HepG2 (cell line): ENCODE data around the gene POU2F1. TPM values are rescaled to one million over a fixed set of nuclear protein-coding genes. Genes with fewer than 3 reads are reported as not detected.
A peak's percentile ranks its signal among the peaks of the same experiment; 100 is the strongest.

Experiments
- ATRX ChIP-seq: sonication (generic); formaldehyde crosslinking; IDR thresholded peaks from 2 replicates; pipeline ENCODE4 v1.4.0; 2020; ENCODE audit warnings: missing genetic modification reagents, borderline replicate concordance
- EZH2 ChIP-seq: conservative IDR thresholded peaks from 2 replicates; pipeline ENCODE4 v1.6.1; 2012; ENCODE audit warnings: mild to moderate bottlenecking, low read depth, low read length, moderate library complexity
- HDAC2 ChIP-seq: sonication (generic); formaldehyde crosslinking; IDR thresholded peaks from 2 replicates; pipeline ENCODE4 v1.4.0; 2020; ENCODE audit warnings: missing genetic modification reagents
- HNRNPUL1 ChIP-seq: fragments of 200-400 bp; formaldehyde crosslinking; IDR thresholded peaks from 2 replicates; pipeline ENCODE4 v1.6.1; 2017; ENCODE audit warnings: low read depth, mild to moderate bottlenecking, low read length, moderate library complexity
- HOXA3 ChIP-seq: sonication (generic); formaldehyde crosslinking; IDR thresholded peaks from 2 replicates; pipeline ENCODE4 v1.5.0; 2020; ENCODE audit warnings: missing genetic modification reagents
- NFE2L2 ChIP-seq: fragments of 150-350 bp; IDR thresholded peaks from 2 replicates; pipeline ENCODE4 v1.6.1; 2014; ENCODE audit warnings: low read length
- RBM39 ChIP-seq: fragments of 200-400 bp; formaldehyde crosslinking; IDR thresholded peaks from one replicate; pipeline ENCODE4 v1.6.1; 2018; ENCODE audit warnings: antibody characterized with exemption, mild to moderate bottlenecking, low read depth, low read length; ENCODE audit not compliant: poor library complexity, severe bottlenecking
- SIN3B ChIP-seq: fragments of 150-350 bp; IDR thresholded peaks from 2 replicates; pipeline ENCODE4 v1.6.1; 2014; ENCODE audit warnings: low read length
- STAT6 ChIP-seq: sonication (generic); formaldehyde crosslinking; IDR thresholded peaks from 2 replicates; pipeline ENCODE4 v1.4.0; 2020; ENCODE audit warnings: missing genetic modification reagents, mild to moderate bottlenecking, borderline replicate concordance
- YEATS4 ChIP-seq: sonication (generic); formaldehyde crosslinking; IDR thresholded peaks from 2 replicates; pipeline ENCODE4 v1.4.0; 2020; ENCODE audit warnings: missing genetic modification reagents, borderline replicate concordance
- ZBTB38 ChIP-seq: sonication (generic); formaldehyde crosslinking; IDR thresholded peaks from 2 replicates; pipeline ENCODE4 v1.5.1; 2020; ENCODE audit warnings: mild to moderate bottlenecking, missing genetic modification reagents
- ZBTB43 ChIP-seq: sonication (generic); formaldehyde crosslinking; conservative IDR thresholded peaks from 2 replicates; pipeline ENCODE4 v1.4.0; 2020; ENCODE audit warnings: missing genetic modification reagents
- ZNF17 ChIP-seq: sonication (generic); formaldehyde crosslinking; IDR thresholded peaks from 2 replicates; pipeline ENCODE4 v1.5.0; 2020; ENCODE audit warnings: mild to moderate bottlenecking, missing genetic modification reagents
- ZNF263 ChIP-seq: sonication (generic); formaldehyde crosslinking; IDR thresholded peaks from 2 replicates; pipeline ENCODE4 v1.4.0; 2020; ENCODE audit warnings: missing genetic modification reagents
- ZNF33A ChIP-seq: sonication (generic); formaldehyde crosslinking; IDR thresholded peaks from 2 replicates; pipeline ENCODE4 v1.5.1; 2020; ENCODE audit warnings: missing genetic modification reagents, mild to moderate bottlenecking, moderate library complexity, borderline replicate concordance
- ZNF362 ChIP-seq: sonication (generic); formaldehyde crosslinking; IDR thresholded peaks from 2 replicates; pipeline ENCODE4 v1.4.0; 2020; ENCODE audit warnings: missing genetic modification reagents, mild to moderate bottlenecking, borderline replicate concordance
- ZNF549 ChIP-seq: sonication (generic); formaldehyde crosslinking; IDR thresholded peaks from 2 replicates; pipeline ENCODE4 v1.5.0; 2020; ENCODE audit warnings: missing genetic modification reagents
- ZNF7 ChIP-seq: IDR thresholded peaks from 2 replicates; pipeline ENCODE4 v1.6.1; 2016; ENCODE audit warnings: missing biosample characterization, missing genetic modification reagents
- ZSCAN29 ChIP-seq: sonication (generic); formaldehyde crosslinking; conservative IDR thresholded peaks from 2 replicates; pipeline ENCODE4 v1.4.0; 2020; ENCODE audit warnings: mild to moderate bottlenecking, missing genetic modification reagents
- ZSCAN9 ChIP-seq: IDR thresholded peaks from 2 replicates; pipeline ENCODE4 v1.6.1; 2016; ENCODE audit warnings: borderline replicate concordance
- polyA plus RNA-seq, 8 experiments: library from polyadenylated mRNA; depleted of rRNA in 3 of 8; stranded (reverse) in 7 of 8; unstranded in 1 of 8; fragments of >200 nt; fragmentation: Illumina TruSeq in 4 of 8; extraction: Trizol in 4 of 8; gene quantifications; 2 replicates each; pipeline versions ENCODE4 v1.2.1 to v1.2.3, GENCODE V29; 2011 to 2016; ENCODE audit warnings: low read depth in 4 of 8, missing spikeins in 1 of 8, mixed read lengths in 1 of 8; ENCODE audit not compliant: insufficient read depth in 1 of 8
- total RNA-seq, 5 experiments: library from RNA; depleted of rRNA; stranded (reverse); fragments of >200 nt; fragmentation: Illumina TruSeq; extraction: Trizol; gene quantifications; 2 replicates each; pipeline ENCODE4 v1.2.3, GENCODE V29; 2016; ENCODE audit warnings: low read depth in 1 of 5
- TF ChIP-seq, protein P1 (sequence below): IDR thresholded peaks from 2 replicates; pipeline ENCODE4 v1.6.1; 2016; ENCODE audit warnings: missing compliant biosample characterization, missing genetic modification reagents, borderline replicate concordance

Gene POU2F1
- total and polyA plus RNA-seq, 2 of the 13 experiments (the other 11 are each of a cell fraction or from before 2014, with no cell fraction given) = 10.2 to 13.0 TPM

DNA sequence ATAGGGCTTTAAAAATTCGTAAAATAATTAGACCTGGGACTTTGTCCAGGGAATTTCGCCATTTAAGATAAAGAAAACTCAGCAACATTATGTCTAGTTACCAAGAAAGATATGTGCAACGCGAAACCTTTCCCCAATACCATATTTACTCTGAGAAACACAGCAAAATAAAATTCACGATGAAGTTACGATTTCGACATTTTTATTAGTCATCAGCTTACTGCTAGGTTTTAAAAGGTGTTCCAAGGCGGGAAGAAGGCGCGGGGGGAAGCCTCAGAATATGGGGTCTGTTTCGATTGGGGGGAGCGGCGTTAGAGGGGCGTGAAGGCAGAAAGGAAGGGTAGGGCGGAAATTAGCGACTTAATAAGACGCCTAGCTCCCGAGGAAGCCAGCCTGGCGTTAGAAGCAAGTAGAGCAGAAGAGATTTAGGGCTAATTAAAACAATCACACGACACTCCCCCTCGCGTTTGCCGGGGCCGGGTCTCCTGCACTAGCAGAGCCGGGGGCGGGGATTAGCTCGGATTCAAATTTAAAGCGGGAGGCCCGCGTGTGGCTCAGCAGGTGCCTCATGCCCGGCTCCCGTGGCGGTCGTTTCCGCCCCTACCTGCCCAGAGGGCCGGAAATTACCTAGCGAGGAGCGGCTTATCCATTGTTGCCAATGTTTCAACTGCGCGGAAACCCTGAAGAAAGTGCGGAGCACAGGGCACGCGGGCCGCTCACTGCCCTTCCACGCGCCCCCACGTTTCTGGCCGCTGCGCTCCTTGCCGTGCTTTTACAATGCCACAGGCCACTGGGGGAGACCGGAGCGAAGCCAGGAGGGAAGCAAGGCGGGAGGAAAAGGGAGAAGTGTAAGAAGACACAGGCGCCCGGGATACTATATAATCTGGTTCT lies 795 bp upstream of the POU2F1 start (continued):
- TF ChIP-seq, protein P1, sequence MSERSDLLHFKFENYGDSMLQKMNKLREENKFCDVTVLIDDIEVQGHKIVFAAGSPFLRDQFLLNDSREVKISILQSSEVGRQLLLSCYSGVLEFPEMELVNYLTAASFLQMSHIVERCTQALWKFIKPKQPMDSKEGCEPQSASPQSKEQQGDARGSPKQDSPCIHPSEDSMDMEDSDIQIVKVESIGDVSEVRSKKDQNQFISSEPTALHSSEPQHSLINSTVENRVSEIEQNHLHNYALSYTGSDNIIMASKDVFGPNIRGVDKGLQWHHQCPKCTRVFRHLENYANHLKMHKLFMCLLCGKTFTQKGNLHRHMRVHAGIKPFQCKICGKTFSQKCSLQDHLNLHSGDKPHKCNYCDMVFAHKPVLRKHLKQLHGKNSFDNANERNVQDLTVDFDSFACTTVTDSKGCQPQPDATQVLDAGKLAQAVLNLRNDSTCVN = peak; percentile 37; the same call in 1 of the 2 replicates
- TF ChIP-seq HDAC2 (CRISPR knock-in tag) (no peak), ZNF549 (no peak), ZBTB38 (CRISPR knock-in tag) (peak; percentile 46; the same call in 1 of the 2 replicates), ATRX (CRISPR knock-in tag) (no peak), ZSCAN29 (CRISPR knock-in tag) (no peak), EZH2 (no peak), SIN3B (peak; percentile 80), ZNF263 (CRISPR knock-in tag) (peak; percentile 44; the same call in 1 of the 2 replicates), HNRNPUL1 (no peak), NFE2L2 (no peak), ZNF33A (0 out of 2 replicates have a peak, but pooled peaks have one; percentile 12), ZNF7 (no peak), ZBTB43 (CRISPR knock-in tag) (peak; percentile 55; the same call in 1 of the 2 replicates), ZNF17 (no peak), HOXA3 (CRISPR knock-in tag) (peak; percentile 58), RBM39 (peak; percentile 93), ZSCAN9 (CRISPR knock-in tag) (no peak; the same call in 1 of the 2 replicates), YEATS4 (CRISPR knock-in tag) (peak; percentile 85; the same call in 1 of the 2 replicates), ZNF362 (CRISPR knock-in tag) (0 out of 2 replicates have a peak, but pooled peaks have one; percentile 34), STAT6 (CRISPR knock-in tag) (0 out of 2 replicates have a peak, but pooled peaks have one; percentile 26)
